HPDE6-E6E7 (cell line): Measurements from ENCODE around the gene NUMB.

Experiments
- DNase-seq: peaks from one replicate; pipeline ENCODE4 v3.0.0; 2011; ENCODE audit warnings: missing footprints; ENCODE audit errors: extremely low spot score

NUMB gene

GRCh38 chr14:73245480-73246325 lies 212.6 kb downstream of the NUMB start:
- peak; percentile 74 for DNase-seq

GRCh38 chr14:73244541-73245290 lies 213.6 kb downstream of the NUMB start:
- no peak for DNase-seq

GRCh38 chr14:73243748-73244147 lies 214.6 kb downstream of the NUMB start:
- no peak for DNase-seq

- DNase-seq = no peak
These were observed 215.0 kb downstream of the NUMB start for GRCh38 chr14:73243341-73243740.

- DNase-seq = no peak
These were observed 215.9 kb downstream of the NUMB start for GRCh38 chr14:73242357-73242901.

- peak; percentile 91 for DNase-seq
These were observed 216.7 kb downstream of the NUMB start for GRCh38 chr14:73241481-73242165.

- no peak for DNase-seq
These were observed 217.4 kb downstream of the NUMB start for GRCh38 chr14:73240816-73241480.

- DNase-seq = no peak
These were observed 218.7 kb downstream of the NUMB start for GRCh38 chr14:73239393-73240241.

- DNase-seq = no peak
These were observed 219.4 kb downstream of the NUMB start for GRCh38 chr14:73238941-73239340.

GRCh38 chr14:73238424-73238852 lies 219.9 kb downstream of the NUMB start:
- no peak for DNase-seq

GRCh38 chr14:73237786-73238423 lies 220.4 kb downstream of the NUMB start:
- DNase-seq = no peak

- no peak for DNase-seq
These were observed 221.0 kb downstream of the NUMB start, which contains the start of gene PAPLN for GRCh38 chr14:73237219-73237785. Gene PAPLN (plus strand): TSS chr14:73237506. CDS start chr14:73239779, 2,273 bp downstream.

- DNase-seq = no peak
These were observed 221.6 kb downstream of the NUMB start for GRCh38 chr14:73236752-73237218.

GRCh38 chr14:73236157-73236556 lies 222.2 kb downstream of the NUMB start:
- DNase-seq = no peak

- no peak for DNase-seq
These were observed 222.7 kb downstream of the NUMB start for GRCh38 chr14:73235531-73236155.

GRCh38 chr14:73234586-73235394 lies 223.6 kb downstream of the NUMB start:
- no peak for DNase-seq

GRCh38 chr14:73234029-73234428 lies 224.3 kb downstream of the NUMB start:
- no peak for DNase-seq

GRCh38 chr14:73233564-73233963 lies 224.8 kb downstream of the NUMB start:
- no peak for DNase-seq
